GM12878 (cell line): ENCODE results near the gene NEK1. TPM values are rescaled to one million over a fixed set of nuclear protein-coding genes. Genes with fewer than 3 reads are reported as not detected.

ENCODE experiments used
- ATAC-seq: fragments of 200-7000 bp; cut with Tn5 transposase; 3 replicates; pipeline ENCODE4 v1.9.1; 2020; ENCODE audit warnings: mild to moderate bottlenecking, moderate library complexity
- BruUV-seq: library from RNA; stranded (reverse); fragments of 400-500 nt; replicated peaks from 2 replicates; lab custom pipeline; 2021; lab: Mats Ljungman, UMichigan
- CTCF ChIA-PET: fragments of 300-600 bp; sonication (Branson Sonifier 250); formaldehyde crosslinking; extraction: SDS; loops from one replicate; lab custom pipeline; 2021; ENCODE audit warnings: inconsistent platforms; lab: Yijun Ruan, JAX
- POLR2A ChIA-PET: fragments of 350-600 bp; formaldehyde crosslinking; extraction: SDS; loops from one replicate; lab custom pipeline; 2021; ENCODE audit warnings: inconsistent platforms; lab: Charles Lee
- RAD21 ChIA-PET: fragments of 300-600 bp; sonication (Branson Sonifier 250); formaldehyde crosslinking; loops from one replicate; lab custom pipeline; 2023; ENCODE audit warnings: antibody characterized with exemption; ENCODE audit not compliant: unreplicated experiment; lab: Charles Lee
- SMC1A ChIA-PET: fragments of 300-600 bp; sonication (Branson Sonifier 250); formaldehyde crosslinking; loops from one replicate; lab custom pipeline; 2023; ENCODE audit not compliant: unreplicated experiment, uncharacterized antibody; lab: Charles Lee
- DNase-seq: peaks from one replicate; pipeline ENCODE4 v3.0.0-alpha.2; 2011; ENCODE audit warnings: low read depth, low spot score
- FAIRE-seq: peaks from 3 replicates; lab custom pipeline; 2011; peaks lifted over from hg19 to GRCh38; lab: Jason Lieb, UNC
- H2AFZ ChIP-seq: 2 replicates; pipeline ENCODE4 v1.6.0; 2011; ENCODE audit warnings: low read depth, low read length, control low read depth; ENCODE audit not compliant: control insufficient read depth
- H3K27ac ChIP-seq: 2 replicates; pipeline ENCODE4 v1.5.1; 2011; ENCODE audit warnings: control low read depth; ENCODE audit not compliant: control insufficient read depth, insufficient read depth
- H3K27me3 ChIP-seq, 2 experiments: replicated peaks in 1 of 2; 2 replicates each; pipeline versions ENCODE4 v1.6.0 to v1.6.1; 2011; ENCODE audit warnings: low read length in 1 of 2; ENCODE audit not compliant: control insufficient read depth in 2 of 2, insufficient read depth in 2 of 2
- H3K36me3 ChIP-seq, 2 experiments: 2 replicates each; pipeline ENCODE4 v1.5.1; 2011; ENCODE audit warnings: low read length in 1 of 2; ENCODE audit not compliant: control insufficient read depth in 2 of 2, insufficient read depth in 2 of 2
- H3K4me1 ChIP-seq: 2 replicates; pipeline ENCODE4 v1.6.1; 2011; ENCODE audit warnings: mild to moderate bottlenecking, low read length, moderate library complexity, mixed read lengths; ENCODE audit not compliant: control insufficient read depth, insufficient read depth
- H3K4me2 ChIP-seq: 2 replicates; pipeline ENCODE4 v1.6.0; 2011; ENCODE audit warnings: control low read depth; ENCODE audit not compliant: control insufficient read depth, insufficient read depth
- H3K4me3 ChIP-seq: fragments of 200-600 bp; sonication (generic); 2 replicates; pipeline ENCODE4 v1.5.1; 2016
- H3K79me2 ChIP-seq: 2 replicates; pipeline ENCODE4 v1.6.0; 2011; ENCODE audit warnings: low read length; ENCODE audit not compliant: control insufficient read depth, insufficient read depth
- H3K9ac ChIP-seq: 2 replicates; pipeline ENCODE4 v1.8.0; 2011; ENCODE audit warnings: low read length, control low read depth, mixed read lengths; ENCODE audit not compliant: control insufficient read depth, insufficient read depth
- H3K9me3 ChIP-seq: replicated peaks from 3 replicates; pipeline ENCODE4 v1.5.1; 2011; ENCODE audit warnings: mild to moderate bottlenecking, low read length; ENCODE audit not compliant: control insufficient read depth, insufficient read depth
- H4K20me1 ChIP-seq: 2 replicates; pipeline ENCODE4 v1.6.0; 2011; ENCODE audit not compliant: control insufficient read depth, insufficient read depth
- CHD4 ChIP-seq: fragments of 200-600 bp; sonication (generic); IDR thresholded peaks from 2 replicates; pipeline ENCODE4 v1.6.1; 2016; ENCODE audit warnings: mild to moderate bottlenecking
- KLF5 ChIP-seq: fragments of 450-650 bp; IDR thresholded peaks from 2 replicates; pipeline ENCODE4 v1.6.1; 2014; ENCODE audit warnings: mild to moderate bottlenecking; ENCODE audit not compliant: partially characterized antibody
- MTA3 ChIP-seq: IDR thresholded peaks from 2 replicates; pipeline ENCODE4 v1.6.1; 2012; ENCODE audit warnings: low read length, inconsistent platforms, borderline replicate concordance
- NFYA ChIP-seq: IDR thresholded peaks from 2 replicates; pipeline ENCODE4 v1.6.1; 2011; ENCODE audit warnings: low read depth, mild to moderate bottlenecking, low read length, improper control_type of control experiment, borderline replicate concordance
- POU2F2 ChIP-seq: IDR thresholded peaks from 3 replicates; pipeline ENCODE4 v1.6.1; 2011; ENCODE audit warnings: low read depth, mild to moderate bottlenecking, low read length, borderline replicate concordance
- RELA ChIP-seq: fragments of 450-650 bp; IDR thresholded peaks from 2 replicates; pipeline ENCODE4 v1.8.0; 2014; ENCODE audit warnings: borderline replicate concordance; ENCODE audit not compliant: partially characterized antibody
- ZBED1 ChIP-seq: IDR thresholded peaks from 2 replicates; pipeline ENCODE4 v1.6.1; 2016; ENCODE audit warnings: borderline replicate concordance
- WGBS: methylation state at CpG from one replicate; pipeline ENCODE4 v1.1.6; 2016; ENCODE audit warnings: low lambda C conversion rate; ENCODE audit not compliant: insufficient replicate concordance, insufficient coverage; ENCODE audit errors: missing lambda C conversion rate; 5-methylcytosine and 5-hydroxymethylcytosine counted together
- in situ Hi-C: fragments of 300-500 bp; cut with MboI; formaldehyde crosslinking; loops from 9 replicates; pipeline ENCODE4 v1.14.3; 2018; ENCODE audit warnings: mixed read lengths
- intact Hi-C: fragments of 100-400 bp; cut with micrococcal nuclease; formaldehyde crosslinking; loops from one replicate; pipeline ENCODE4 v1.14.2; 2022; ENCODE audit not compliant: unreplicated experiment
- polyA plus RNA-seq, 11 experiments: library from polyadenylated mRNA; depleted of rRNA in 4 of 11; unstranded in 6 of 11; stranded (reverse) in 5 of 11; fragments of >200 nt; fragmentation: Nextera tagmentation in 4 of 11; fragmentation: Illumina TruSeq in 1 of 11; extraction: Ambion mirVana in 4 of 11; extraction: Trizol in 1 of 11; gene quantifications; 1 replicate in 1 of 11; 2 replicates in 10 of 11; pipeline versions ENCODE4 v1.2.1 to v1.2.3, GENCODE V29; 2011 to 2016; ENCODE audit warnings: inconsistent platforms in 2 of 11, missing spikeins in 2 of 11, low read depth in 1 of 11
- total RNA-seq, 4 experiments: library from RNA; depleted of rRNA in 3 of 4; stranded (reverse); fragments of >200 nt in 3 of 4; fragmentation: Illumina TruSeq in 1 of 4; extraction: Trizol in 1 of 4; gene quantifications; 2 replicates each; pipeline versions ENCODE4 v1.2.1 to v1.2.3, GENCODE V29; 2013 to 2021
- TF ChIP-seq, protein P1 (sequence below): fragments of 450-650 bp; IDR thresholded peaks from 2 replicates; pipeline ENCODE4 v1.6.1; 2018; ENCODE audit warnings: borderline replicate concordance, mild to moderate bottlenecking; ENCODE audit not compliant: partially characterized antibody
- TF ChIP-seq, protein P2 (sequence below): fragments of 150-350 bp; IDR thresholded peaks from 2 replicates; pipeline ENCODE4 v1.6.1; 2014; ENCODE audit warnings: mild to moderate bottlenecking, low read depth, low read length

The NEK1 gene
- total and polyA plus RNA-seq, 10 of the 15 experiments (the other 5 are each of a cell fraction or from before 2014, with no cell fraction given) = 4.9 to 16.1 (median 7.5) TPM

DNA sequence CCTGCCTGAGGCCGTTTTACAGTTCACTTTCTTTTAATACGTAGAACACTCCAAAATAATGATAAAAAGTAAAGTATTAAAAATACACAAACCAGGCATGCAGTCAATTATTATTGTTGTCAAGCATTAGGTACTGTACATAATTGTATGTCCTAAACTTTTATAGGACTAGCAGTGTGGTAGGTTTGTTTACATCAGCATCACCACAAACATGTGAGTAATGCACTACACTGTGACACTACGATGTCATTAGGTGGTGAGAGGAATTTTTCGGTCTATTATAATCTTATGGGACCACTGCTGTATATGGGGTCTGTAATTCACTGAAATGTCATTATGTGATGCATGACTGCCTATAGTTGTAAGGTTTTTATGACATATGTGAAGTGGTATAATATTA, 192.1 kb downstream of the NEK1 start:
- ATAC-seq = no peak
- FAIRE-seq = no peak
- CTCF ChIA-PET = no interaction called here
- Histone ChIP-seq H4K20me1 (no peaks in the 10 kb centered on the region), H3K79me2 (no peaks in the 10 kb centered on the region)
- RAD21 ChIA-PET = no interaction called here
- BruUV-seq = no TSS peak
- SMC1A ChIA-PET = interaction anchor here (11.9 kb wide), 1 partner anchor 17 kb away, joined by 212 read pairs; no protein-coding TSS in a partner anchor
- TF ChIP-seq, protein P1, sequence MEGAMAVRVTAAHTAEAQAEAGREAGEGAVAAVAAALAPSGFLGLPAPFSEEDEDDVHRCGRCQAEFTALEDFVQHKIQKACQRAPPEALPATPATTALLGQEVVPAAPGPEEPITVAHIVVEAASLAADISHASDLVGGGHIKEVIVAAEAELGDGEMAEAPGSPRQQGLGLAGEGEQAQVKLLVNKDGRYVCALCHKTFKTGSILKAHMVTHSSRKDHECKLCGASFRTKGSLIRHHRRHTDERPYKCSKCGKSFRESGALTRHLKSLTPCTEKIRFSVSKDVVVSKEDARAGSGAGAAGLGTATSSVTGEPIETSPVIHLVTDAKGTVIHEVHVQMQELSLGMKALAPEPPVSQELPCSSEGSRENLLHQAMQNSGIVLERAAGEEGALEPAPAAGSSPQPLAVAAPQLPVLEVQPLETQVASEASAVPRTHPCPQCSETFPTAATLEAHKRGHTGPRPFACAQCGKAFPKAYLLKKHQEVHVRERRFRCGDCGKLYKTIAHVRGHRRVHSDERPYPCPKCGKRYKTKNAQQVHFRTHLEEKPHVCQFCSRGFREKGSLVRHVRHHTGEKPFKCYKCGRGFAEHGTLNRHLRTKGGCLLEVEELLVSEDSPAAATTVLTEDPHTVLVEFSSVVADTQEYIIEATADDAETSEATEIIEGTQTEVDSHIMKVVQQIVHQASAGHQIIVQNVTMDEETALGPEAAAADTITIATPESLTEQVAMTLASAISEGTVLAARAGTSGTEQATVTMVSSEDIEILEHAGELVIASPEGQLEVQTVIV = no peak
- TF ChIP-seq POU2F2 (no peak), MTA3 (no peak), KLF5 (no peak), RELA (no peak), NFYA (no peak), CHD4 (no peak), ZBED1 (no peak)
- TF ChIP-seq, protein P2, sequence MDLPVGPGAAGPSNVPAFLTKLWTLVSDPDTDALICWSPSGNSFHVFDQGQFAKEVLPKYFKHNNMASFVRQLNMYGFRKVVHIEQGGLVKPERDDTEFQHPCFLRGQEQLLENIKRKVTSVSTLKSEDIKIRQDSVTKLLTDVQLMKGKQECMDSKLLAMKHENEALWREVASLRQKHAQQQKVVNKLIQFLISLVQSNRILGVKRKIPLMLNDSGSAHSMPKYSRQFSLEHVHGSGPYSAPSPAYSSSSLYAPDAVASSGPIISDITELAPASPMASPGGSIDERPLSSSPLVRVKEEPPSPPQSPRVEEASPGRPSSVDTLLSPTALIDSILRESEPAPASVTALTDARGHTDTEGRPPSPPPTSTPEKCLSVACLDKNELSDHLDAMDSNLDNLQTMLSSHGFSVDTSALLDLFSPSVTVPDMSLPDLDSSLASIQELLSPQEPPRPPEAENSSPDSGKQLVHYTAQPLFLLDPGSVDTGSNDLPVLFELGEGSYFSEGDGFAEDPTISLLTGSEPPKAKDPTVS = no peak
- TF ChIP-seq, all 136 proteins: peak for 0
- Histone ChIP-seq H3K4me1 (no peaks in the 10 kb centered on the region), H3K4me3 (no peak overlapping the region), H3K9me3 (no peaks in the 10 kb centered on the region), H3K27me3 (no peaks in the 10 kb centered on the region), H3K9ac (no peak overlapping the region), H3K27ac (no peak overlapping the region), H3K36me3 (no peaks in the 10 kb centered on the region), H2AFZ (no peak overlapping the region), H3K4me2 (no peak overlapping the region)
- WGBS = 95% methylated on average over 4 of the region's 4 CpGs
- POLR2A ChIA-PET = interaction anchor here (1.2 kb wide), 1 partner anchor 12 kb away, joined by 3 read pairs; no protein-coding TSS in a partner anchor
- in situ Hi-C loops (no loop called here), intact Hi-C loops (loop anchor here (10.0 kb wide), 1 partner anchor 1585 kb away; no protein-coding TSS in a partner anchor)
- DNase-seq = no peak
